ENCODE results near the gene KDM2A. TPM values are rescaled to one million over a fixed set of nuclear protein-coding genes. Genes with fewer than 3 reads are reported as not detected.

The KDM2A gene
- total RNA-seq, 3 donors from 2014 or later (not counting 1 experiment from before 2014, with no cell fraction given): 268 to 312 (median 283) TPM

DNA sequence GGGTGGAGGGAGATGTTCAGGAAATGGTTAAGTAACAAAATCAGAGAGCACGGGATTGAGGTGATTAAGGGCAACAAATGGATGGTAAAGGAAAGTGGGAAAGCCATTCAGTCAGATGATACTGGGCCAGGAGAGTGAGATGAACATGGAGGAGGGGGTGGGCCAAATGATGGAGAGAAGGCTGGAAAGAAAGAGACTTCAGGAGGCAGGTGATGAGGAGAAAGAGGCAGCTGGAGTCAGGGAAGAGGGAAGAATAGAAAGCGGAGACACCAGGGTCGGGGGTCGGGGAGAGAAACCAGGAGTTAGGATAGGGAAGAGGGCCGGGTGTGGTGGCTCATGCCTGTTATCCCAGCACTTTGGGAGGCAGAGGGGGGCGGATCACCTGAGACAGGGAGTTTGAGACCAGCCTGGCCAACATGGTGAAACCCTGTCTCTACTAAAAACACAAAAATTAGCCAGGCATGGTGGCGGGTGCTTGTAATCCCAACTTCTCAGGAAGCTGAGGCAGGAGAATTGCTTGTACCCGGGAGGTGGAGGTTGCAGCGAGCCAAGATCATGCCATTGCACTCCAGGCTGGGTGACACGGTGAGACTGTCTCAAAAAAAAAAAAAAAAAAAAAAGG lies 4.7 kb upstream of the KDM2A start:
- Mint-ChIP-seq H3K36me3 (no peaks in the 10 kb centered on the region), H3K27ac (no peak overlapping the region), H3K9me3 (no peaks in the 10 kb centered on the region), H3K27me3 (ENCODE audit: low read depth in 2 of 2) (no peaks in the 10 kb centered on the region), H3K4me3 (no peak overlapping the region), H3K4me1 (peaks cover 8 to 13% of the 10 kb centered on the region in 2 donors)
- no peak overlapping the region for H3K27ac ChIP-seq (ENCODE audit: low read length)
- DNase-seq (no peak), ATAC-seq (no peak)
- WGBS (ENCODE audit: insufficient coverage): 88% methylated on average over 10 of the region's 10 CpGs
- peaks cover 18% of the 10 kb centered on the region for H3K4me1 ChIP-seq (ENCODE audit: control insufficient read depth, insufficient read depth, low read length)
- H3K27me3 ChIP-seq (ENCODE audit: control insufficient read depth, insufficient read depth, low read length): no peaks in the 10 kb centered on the region
- TF ChIP-seq, protein P1, sequence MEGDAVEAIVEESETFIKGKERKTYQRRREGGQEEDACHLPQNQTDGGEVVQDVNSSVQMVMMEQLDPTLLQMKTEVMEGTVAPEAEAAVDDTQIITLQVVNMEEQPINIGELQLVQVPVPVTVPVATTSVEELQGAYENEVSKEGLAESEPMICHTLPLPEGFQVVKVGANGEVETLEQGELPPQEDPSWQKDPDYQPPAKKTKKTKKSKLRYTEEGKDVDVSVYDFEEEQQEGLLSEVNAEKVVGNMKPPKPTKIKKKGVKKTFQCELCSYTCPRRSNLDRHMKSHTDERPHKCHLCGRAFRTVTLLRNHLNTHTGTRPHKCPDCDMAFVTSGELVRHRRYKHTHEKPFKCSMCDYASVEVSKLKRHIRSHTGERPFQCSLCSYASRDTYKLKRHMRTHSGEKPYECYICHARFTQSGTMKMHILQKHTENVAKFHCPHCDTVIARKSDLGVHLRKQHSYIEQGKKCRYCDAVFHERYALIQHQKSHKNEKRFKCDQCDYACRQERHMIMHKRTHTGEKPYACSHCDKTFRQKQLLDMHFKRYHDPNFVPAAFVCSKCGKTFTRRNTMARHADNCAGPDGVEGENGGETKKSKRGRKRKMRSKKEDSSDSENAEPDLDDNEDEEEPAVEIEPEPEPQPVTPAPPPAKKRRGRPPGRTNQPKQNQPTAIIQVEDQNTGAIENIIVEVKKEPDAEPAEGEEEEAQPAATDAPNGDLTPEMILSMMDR (IDR thresholded peaks at IDR 0.05): no peak
- intact Hi-C loops (cut with micrococcal nuclease): no loop called here
- no peaks in the 10 kb centered on the region for H3K9me3 ChIP-seq (ENCODE audit: control insufficient read depth, insufficient read depth, low read length)
- no peaks in the 10 kb centered on the region for H3K36me3 ChIP-seq (ENCODE audit: control insufficient read depth, insufficient read depth, low read length)
- H3K4me3 ChIP-seq (ENCODE audit: low read length): no peak overlapping the region

DNA sequence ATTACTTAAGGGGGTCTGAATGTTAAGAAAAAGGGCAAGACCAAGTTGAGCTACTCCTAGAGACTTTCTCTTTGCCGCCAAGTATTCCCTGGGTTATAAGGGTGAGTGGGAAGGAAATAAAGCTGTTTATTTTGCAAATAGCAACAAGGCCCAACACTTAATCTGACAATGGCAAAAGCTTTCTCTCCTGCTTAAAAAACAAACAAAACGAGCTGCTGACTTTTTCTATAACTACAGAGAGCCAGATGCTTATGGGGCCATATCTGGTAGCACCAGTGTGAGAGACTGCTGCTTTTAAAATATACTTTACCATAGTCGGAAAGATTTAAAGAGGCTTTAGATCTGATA lies 2.3 kb upstream of the KDM2A start:
- intact Hi-C loops (cut with micrococcal nuclease): no loop called here
- Mint-ChIP-seq H3K4me3 (peak overlapping the region; percentile 79), H3K4me1 (peaks cover 29 to 33% of the 10 kb centered on the region in 2 donors), H3K36me3 (no peaks in the 10 kb centered on the region), H3K27ac (peak overlapping the region in 1 of 2 donors; percentile 78), H3K9me3 (no peaks in the 10 kb centered on the region), H3K27me3 (ENCODE audit: low read depth in 2 of 2) (no peaks in the 10 kb centered on the region)
- DNase-seq (no peak), ATAC-seq (no peak)
- H3K9me3 ChIP-seq (ENCODE audit: control insufficient read depth, insufficient read depth, low read length): no peaks in the 10 kb centered on the region
- no peaks in the 10 kb centered on the region for H3K27me3 ChIP-seq (ENCODE audit: control insufficient read depth, insufficient read depth, low read length)
- no peak overlapping the region for H3K27ac ChIP-seq (ENCODE audit: low read length)
- H3K4me3 ChIP-seq (ENCODE audit: low read length): no peak overlapping the region
- H3K36me3 ChIP-seq (ENCODE audit: control insufficient read depth, insufficient read depth, low read length): no peaks in the 10 kb centered on the region
- peaks cover 24% of the 10 kb centered on the region for H3K4me1 ChIP-seq (ENCODE audit: control insufficient read depth, insufficient read depth, low read length)
- TF ChIP-seq, protein P1 (IDR thresholded peaks at IDR 0.05): no peak
- whole genome bisulfite sequencing (ENCODE audit: insufficient coverage): 93% methylated on average over 2 of the region's 3 CpGs

DNA sequence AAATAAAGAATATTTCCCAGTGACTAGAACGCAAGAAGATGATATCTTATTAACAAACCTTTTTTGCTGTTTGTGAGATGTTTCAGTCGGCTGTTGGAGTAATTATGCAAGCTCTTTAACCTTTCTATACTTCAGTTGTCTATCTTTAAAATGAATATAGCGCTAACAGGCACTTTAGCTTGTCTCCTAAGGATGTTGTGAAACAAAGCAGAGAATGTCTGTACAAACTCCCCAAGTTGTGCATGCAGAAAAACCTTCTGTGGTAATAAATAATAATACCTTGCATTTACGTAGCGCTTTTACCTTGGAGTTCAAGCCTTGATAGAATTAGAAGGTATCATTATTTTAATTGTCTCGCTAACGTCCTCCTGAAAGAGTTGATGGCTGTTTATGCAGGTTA lies 1.9 kb upstream of the KDM2A start:
- H3K27me3 Mint-ChIP-seq (ENCODE audit: low read depth in 2 of 2): no peaks in the 10 kb centered on the region
- H3K27ac Mint-ChIP-seq: peak overlapping the region; percentile 78 to 82
- no peaks in the 10 kb centered on the region for H3K9me3 ChIP-seq (ENCODE audit: control insufficient read depth, insufficient read depth, low read length)
- peaks cover 32 to 36% of the 10 kb centered on the region in 2 donors for H3K4me1 Mint-ChIP-seq
- peak overlapping the region; percentile 75 for H3K27ac ChIP-seq (ENCODE audit: low read length)
- DNase-seq: no peak
- H3K36me3 ChIP-seq (ENCODE audit: control insufficient read depth, insufficient read depth, low read length): no peaks in the 10 kb centered on the region
- ATAC-seq: no peak
- H3K4me1 ChIP-seq (ENCODE audit: control insufficient read depth, insufficient read depth, low read length): peaks cover 26% of the 10 kb centered on the region
- intact Hi-C loops (cut with micrococcal nuclease): no loop called here
- H3K27me3 ChIP-seq (ENCODE audit: control insufficient read depth, insufficient read depth, low read length): no peaks in the 10 kb centered on the region
- H3K4me3 Mint-ChIP-seq: peak overlapping the region; percentile 79
- no peaks in the 10 kb centered on the region for H3K36me3 Mint-ChIP-seq
- 88% methylated on average over 3 of the region's 7 CpGs for WGBS (ENCODE audit: insufficient coverage)
- peak overlapping the region; percentile 22 for H3K4me3 ChIP-seq (ENCODE audit: low read length)
- H3K9me3 Mint-ChIP-seq: no peaks in the 10 kb centered on the region
- TF ChIP-seq, protein P1 (IDR thresholded peaks at IDR 0.05): no peak

DNA sequence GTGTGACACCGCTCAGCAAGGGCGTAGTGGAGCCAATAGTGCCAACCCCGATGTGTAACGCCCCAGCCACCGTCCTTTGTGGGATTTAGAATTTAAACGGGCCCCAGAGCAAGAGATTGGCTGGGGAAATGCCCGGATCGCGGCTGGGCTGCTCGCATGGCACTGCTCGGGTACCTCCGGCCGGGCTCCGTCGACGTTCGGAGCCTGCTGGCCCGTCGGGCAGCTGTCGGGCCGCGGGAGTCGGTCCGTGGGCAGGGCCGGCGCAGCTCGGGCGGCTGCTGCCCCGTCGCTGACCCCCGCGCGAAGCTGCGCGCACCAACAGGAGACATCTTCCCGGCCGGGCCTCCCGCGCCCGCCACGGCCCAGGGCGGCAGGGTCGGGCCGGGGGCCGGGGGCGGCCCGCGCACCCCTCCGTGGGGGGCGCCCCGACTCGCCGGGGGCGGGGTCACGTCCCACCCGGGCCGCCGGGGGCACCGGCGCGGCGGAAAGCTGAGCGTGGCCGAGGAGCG lies 1.3 kb upstream of the KDM2A start:
- intact Hi-C loops (cut with micrococcal nuclease): no loop called here
- DNase-seq (peak; percentile 42 to 75), ATAC-seq (peak in 1 of 3 donors; percentile 4)
- Mint-ChIP-seq H3K9me3 (no peaks in the 10 kb centered on the region), H3K4me1 (peaks cover 32 to 36% of the 10 kb centered on the region in 2 donors), H3K27ac (peak overlapping the region; percentile 78 to 82), H3K27me3 (ENCODE audit: low read depth in 2 of 2) (no peaks in the 10 kb centered on the region), H3K36me3 (no peaks in the 10 kb centered on the region), H3K4me3 (peak overlapping the region; percentile 79)
- peaks cover 30% of the 10 kb centered on the region for H3K4me1 ChIP-seq (ENCODE audit: control insufficient read depth, insufficient read depth, low read length)
- TF ChIP-seq, protein P1 (IDR thresholded peaks at IDR 0.05): no peak
- peak overlapping the region; percentile 22 for H3K4me3 ChIP-seq (ENCODE audit: low read length)
- peak overlapping the region; percentile 95 for H3K27ac ChIP-seq (ENCODE audit: low read length)
- no peaks in the 10 kb centered on the region for H3K9me3 ChIP-seq (ENCODE audit: control insufficient read depth, insufficient read depth, low read length)
- no peaks in the 10 kb centered on the region for H3K27me3 ChIP-seq (ENCODE audit: control insufficient read depth, insufficient read depth, low read length)
- H3K36me3 ChIP-seq (ENCODE audit: control insufficient read depth, insufficient read depth, low read length): no peaks in the 10 kb centered on the region
- 1% methylated on average over 65 of the region's 65 CpGs for WGBS (ENCODE audit: insufficient coverage)

All from natural killer cell (primary cell).